Ascending aorta (tissue), 2 donors: Measurements from ENCODE around the gene MCCC1. TPM values are rescaled to one million over a fixed set of nuclear protein-coding genes. Genes with fewer than 3 reads are reported as not detected.

ENCODE experiments used
- DNase-seq, 2 donors: peaks; one replicate each; pipeline ENCODE4 v3.0.0-alpha.2; 2019; ENCODE audit warnings: low spot score in 2 of 2
- H3K27ac ChIP-seq, 2 donors: fragments of 200-600 bp; sonication (generic); one replicate each; pipeline ENCODE4 v1.5.1; 2016 to 2017; ENCODE audit warnings: mild to moderate bottlenecking in 1 of 2
- H3K27me3 ChIP-seq: fragments of 200-600 bp; sonication (generic); one replicate; pipeline ENCODE4 v1.5.1; 2017
- H3K36me3 ChIP-seq, 2 donors: fragments of 200-600 bp; sonication (generic); one replicate each; pipeline ENCODE4 v1.5.1; 2016
- H3K4me1 ChIP-seq, 2 donors: fragments of 200-600 bp; sonication (generic); one replicate each; pipeline ENCODE4 v1.5.1; 2016 to 2017; ENCODE audit warnings: mild to moderate bottlenecking in 1 of 2
- H3K4me3 ChIP-seq, 2 donors: fragments of 200-600 bp; sonication (generic); one replicate each; pipeline ENCODE4 v1.5.1; 2016 to 2017; ENCODE audit warnings: mild to moderate bottlenecking in 1 of 2
- H3K9me3 ChIP-seq, 2 donors: fragments of 200-600 bp; sonication (generic); one replicate each; pipeline ENCODE4 v1.5.1; 2016
- intact Hi-C: fragments of 100-400 bp; cut with DNase I; formaldehyde crosslinking; loops from one replicate; pipeline ENCODE4 v1.15.1; 2023
- total RNA-seq: library from RNA; depleted of rRNA; stranded (reverse); fragments of >200 nt; gene quantifications from one replicate; pipeline ENCODE4 v1.1.0, GENCODE V29; 2016
- TF ChIP-seq, protein P1 (sequence below), 3 experiments: fragments of 200-600 bp in 2 of 3; fragments of 450-650 bp in 1 of 3; sonication (generic) in 2 of 3; IDR thresholded peaks; one replicate each; pipeline ENCODE4 v1.5.1; 2016 to 2019; ENCODE audit warnings: antibody characterized with exemption in 3 of 3, mild to moderate bottlenecking in 1 of 3, moderate library complexity in 1 of 3

Gene MCCC1
- total RNA-seq, 1 donor from 2014 or later = 10.3 TPM

- DNase-seq = no peak
- Histone ChIP-seq H3K9me3 (no peaks in the 10 kb centered on the region), H3K27me3 (no peaks in the 10 kb centered on the region), H3K36me3 (peaks cover 33 to 61% of the 10 kb centered on the region in 2 donors), H3K27ac (no peak overlapping the region), H3K4me3 (no peak overlapping the region), H3K4me1 (no peaks in the 10 kb centered on the region)
- intact Hi-C loops = no loop called here
- TF ChIP-seq, protein P1, sequence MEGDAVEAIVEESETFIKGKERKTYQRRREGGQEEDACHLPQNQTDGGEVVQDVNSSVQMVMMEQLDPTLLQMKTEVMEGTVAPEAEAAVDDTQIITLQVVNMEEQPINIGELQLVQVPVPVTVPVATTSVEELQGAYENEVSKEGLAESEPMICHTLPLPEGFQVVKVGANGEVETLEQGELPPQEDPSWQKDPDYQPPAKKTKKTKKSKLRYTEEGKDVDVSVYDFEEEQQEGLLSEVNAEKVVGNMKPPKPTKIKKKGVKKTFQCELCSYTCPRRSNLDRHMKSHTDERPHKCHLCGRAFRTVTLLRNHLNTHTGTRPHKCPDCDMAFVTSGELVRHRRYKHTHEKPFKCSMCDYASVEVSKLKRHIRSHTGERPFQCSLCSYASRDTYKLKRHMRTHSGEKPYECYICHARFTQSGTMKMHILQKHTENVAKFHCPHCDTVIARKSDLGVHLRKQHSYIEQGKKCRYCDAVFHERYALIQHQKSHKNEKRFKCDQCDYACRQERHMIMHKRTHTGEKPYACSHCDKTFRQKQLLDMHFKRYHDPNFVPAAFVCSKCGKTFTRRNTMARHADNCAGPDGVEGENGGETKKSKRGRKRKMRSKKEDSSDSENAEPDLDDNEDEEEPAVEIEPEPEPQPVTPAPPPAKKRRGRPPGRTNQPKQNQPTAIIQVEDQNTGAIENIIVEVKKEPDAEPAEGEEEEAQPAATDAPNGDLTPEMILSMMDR (IDR thresholded peaks at IDR 0.05) = no peak
These were observed 60.5 kb downstream of the MCCC1 start for GRCh38 chr3:183038757-183039156.

- Histone ChIP-seq H3K27me3 (no peaks in the 10 kb centered on the region), H3K4me1 (no peaks in the 10 kb centered on the region), H3K27ac (no peak overlapping the region), H3K4me3 (no peak overlapping the region), H3K9me3 (no peaks in the 10 kb centered on the region), H3K36me3 (peaks cover 33 to 61% of the 10 kb centered on the region in 2 donors)
- TF ChIP-seq, protein P1 (IDR thresholded peaks at IDR 0.05) = no peak
- DNase-seq = no peak
- intact Hi-C loops = no loop called here
These were observed 61.1 kb downstream of the MCCC1 start for GRCh38 chr3:183038221-183038620.

DNA sequence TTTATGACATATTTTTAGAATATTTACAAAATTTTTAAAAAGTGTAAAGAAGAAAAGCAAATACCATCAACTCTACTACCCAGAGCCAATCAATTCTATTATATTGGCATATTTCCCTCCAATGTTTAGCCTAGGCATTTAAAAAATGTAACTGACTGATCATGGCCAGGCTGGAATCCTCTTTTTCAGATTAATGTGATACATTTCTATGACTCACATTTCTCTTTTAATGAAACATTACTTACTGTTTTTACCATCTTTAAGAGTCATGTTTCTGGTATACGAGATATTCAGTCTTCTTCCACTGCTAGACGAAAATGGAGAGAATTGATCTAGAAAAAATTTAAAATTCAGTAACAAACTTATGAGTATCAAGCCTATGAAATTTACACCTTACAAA lies 65.5 kb downstream of the MCCC1 start:
- H3K4me1 ChIP-seq = no peaks in the 10 kb centered on the region
- no peak for DNase-seq
- intact Hi-C loops = no loop called here
- TF ChIP-seq, protein P1 (IDR thresholded peaks at IDR 0.05) = no peak
- no peak overlapping the region for H3K27ac ChIP-seq
- H3K4me3 ChIP-seq = no peak overlapping the region
- no peaks in the 10 kb centered on the region for H3K27me3 ChIP-seq
- H3K9me3 ChIP-seq = no peaks in the 10 kb centered on the region
- peaks cover 50 to 80% of the 10 kb centered on the region in 2 donors for H3K36me3 ChIP-seq

- Histone ChIP-seq H3K27me3 (no peaks in the 10 kb centered on the region), H3K36me3 (peaks cover 54 to 80% of the 10 kb centered on the region in 2 donors), H3K9me3 (no peaks in the 10 kb centered on the region), H3K27ac (no peak overlapping the region), H3K4me3 (no peak overlapping the region), H3K4me1 (no peaks in the 10 kb centered on the region)
- TF ChIP-seq, protein P1 (IDR thresholded peaks at IDR 0.05) = no peak
- intact Hi-C loops = no loop called here
- no peak for DNase-seq
These were observed 66.3 kb downstream of the MCCC1 start for GRCh38 chr3:183032880-183033555.

DNA sequence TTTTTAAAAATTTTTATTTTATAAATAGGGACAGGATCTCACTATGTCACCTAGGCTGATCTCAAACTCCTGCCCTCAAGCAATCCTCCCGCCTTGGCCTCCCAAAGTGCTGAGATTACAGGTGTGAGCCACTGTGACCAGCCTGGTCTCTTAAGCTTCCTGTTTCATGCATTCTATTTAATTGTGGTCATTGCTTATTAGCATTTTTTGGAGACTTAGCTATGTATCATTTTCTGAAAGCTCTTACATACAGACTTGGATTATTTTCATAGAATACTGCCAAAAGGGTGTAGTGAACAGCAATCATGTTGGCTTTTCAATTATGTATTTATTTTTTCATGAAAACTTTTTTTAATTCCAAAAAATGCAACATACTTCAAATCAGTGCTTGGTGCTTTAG lies 67.5 kb downstream of the MCCC1 start:
- no peaks in the 10 kb centered on the region for H3K27me3 ChIP-seq
- TF ChIP-seq, protein P1 (IDR thresholded peaks at IDR 0.05) = no peak
- H3K4me3 ChIP-seq = no peak overlapping the region
- no peaks in the 10 kb centered on the region for H3K9me3 ChIP-seq
- H3K36me3 ChIP-seq = peaks cover 54 to 73% of the 10 kb centered on the region in 2 donors
- DNase-seq = no peak
- intact Hi-C loops = no loop called here
- H3K4me1 ChIP-seq = no peaks in the 10 kb centered on the region
- H3K27ac ChIP-seq = no peak overlapping the region
